Right renal cortex interstitium (tissue), 3 donors: ENCODE results near the gene ZNF436. TPM values are rescaled to one million over a fixed set of nuclear protein-coding genes. Genes with fewer than 3 reads are reported as not detected.
"Not testable (repeated sequence)": the region's sequence is repeated elsewhere in the genome, so short reads cannot be mapped to it uniquely, and the experiment has no call there.

Experiments used
- DNase-seq, 3 donors: peaks; one replicate each; pipeline ENCODE4 v3.0.0-alpha.2; 2013; ENCODE audit warnings: low read depth in 3 of 3, low spot score in 2 of 3
- polyA plus RNA-seq, 3 donors: library from polyadenylated mRNA; unstranded; fragments of 120-200 nt; gene quantifications; one replicate each; pipeline ENCODE4 v1.2.1, GENCODE V29; 2013; ENCODE audit not compliant: insufficient read length in 3 of 3

The ZNF436 gene
- polyA plus RNA-seq, 3 donors = 36.0 to 38.6 (median 37.7) TPM

GRCh38 chr1:23330846-23331245, 38.8 kb downstream of the ZNF436 start:
- no peak for DNase-seq

GRCh38 chr1:23325393-23325792, 44.2 kb downstream of the ZNF436 start:
- no peak for DNase-seq

GRCh38 chr1:23322770-23323169, 46.9 kb downstream of the ZNF436 start:
- no peak for DNase-seq

- not testable (repeated sequence) for DNase-seq
Observed at GRCh38 chr1:23310280-23310679, 59.4 kb downstream of the ZNF436 start.

Other genes starting within 250 kb of the ZNF436 start
- 10 to 100 TPM; 31.1 to 36.4 (median 31.4) TPM for gene LUZP1, start 201.0 kb downstream of the ZNF436 start, polyA plus RNA-seq
- under 1 TPM; 0.17 to 0.33 (median 0.28) TPM for gene HTR1D, start 152.3 kb downstream of the ZNF436 start, polyA plus RNA-seq
- 100 to 1,000 TPM; 253 to 295 (median 288) TPM for gene HNRNPR, start 25.6 kb downstream of the ZNF436 start, polyA plus RNA-seq
- gene TCEA3, start 54.9 kb upstream of the ZNF436 start, polyA plus RNA-seq = 10 to 100 TPM; 32.3 to 44.9 (median 43.3) TPM
- 10 to 100 TPM; 29.8 to 36.2 (median 30.5) TPM for gene ASAP3, start 114.3 kb upstream of the ZNF436 start, polyA plus RNA-seq
- gene E2F2, start 161.4 kb upstream of the ZNF436 start, polyA plus RNA-seq = 1 to 10 TPM; 3.8 to 4.7 (median 4.5) TPM
- gene ID3, start 189.7 kb upstream of the ZNF436 start, polyA plus RNA-seq = 100 to 1,000 TPM; 267 to 340 (median 324) TPM